Measurements from ENCODE around the gene DBN1. TPM values are rescaled to one million over a fixed set of nuclear protein-coding genes. Genes with fewer than 3 reads are reported as not detected.

The DBN1 gene
- total and polyA plus RNA-seq, 2 donors (not counting 1 experiment from before 2014, with no cell fraction given): 1.4 to 1.9 TPM

- H3K4me3 ChIP-seq (ENCODE audit: control extremely low read depth in 1 of 5, extremely low read depth in 1 of 5, insufficient read depth in 1 of 5, low read depth in 2 of 5, low read length in 4 of 5): no peak overlapping the region
- H2AFZ ChIP-seq (ENCODE audit: insufficient read depth, low read depth, low read length, poor library complexity, severe bottlenecking): no peak overlapping the region
- no peak for DNase-seq
- H3K36me3 ChIP-seq (replicated peaks in 1 of 2; ENCODE audit: control extremely low read depth in 1 of 2, control insufficient read depth in 1 of 2, extremely low read depth in 1 of 2, insufficient read depth in 2 of 2, low read length in 1 of 2): no peaks in the 10 kb centered on the region
- peaks cover 39% of the 10 kb centered on the region for H4K20me1 ChIP-seq (ENCODE audit: control insufficient read depth, insufficient read depth, low read length, poor library complexity, severe bottlenecking)
- peaks cover 21% of the 10 kb centered on the region for H3K79me2 ChIP-seq (ENCODE audit: control insufficient read depth, insufficient read depth, low read length)
- ATAC-seq (ENCODE audit: low read depth): no peak
- no peak overlapping the region for H3K4me3 Mint-ChIP-seq
- CTCF ChIA-PET: interaction anchor here (2.9 to 21.3 kb wide), 3 partner anchors 23 to 60 kb away, joined by 10 to 628 read pairs (median 152); partner anchors contain the start of genes F12, GRK6 and PFN3
- no peaks in the 10 kb centered on the region for H3K9me3 Mint-ChIP-seq (ENCODE audit: insufficient read depth)
- no peaks in the 10 kb centered on the region for H3K27me3 Mint-ChIP-seq
- no peak overlapping the region for H3K4me2 ChIP-seq (replicated peaks; ENCODE audit: low read depth, low read length, poor library complexity, severe bottlenecking)
- H3K9me3 ChIP-seq (ENCODE audit: control extremely low read depth in 1 of 3, control insufficient read depth in 2 of 3, insufficient read depth in 1 of 3, low read length in 2 of 3): no peaks in the 10 kb centered on the region
- H3K4me1 ChIP-seq (ENCODE audit: control insufficient read depth in 2 of 2, insufficient read depth in 2 of 2, low read length in 2 of 2): peaks cover 34 to 49% of the 10 kb centered on the region in 2 donors
- H3K27ac Mint-ChIP-seq: no peak overlapping the region
- TF ChIP-seq EZH2 (IDR thresholded peaks at IDR 0.05; ENCODE audit: borderline replicate concordance, insufficient read depth, low read depth, low read length, poor library complexity, severe bottlenecking) (no peak), CTCF (IDR thresholded peaks at IDR 0.05) (no peak)
- peaks cover 0 to 14% (median 0%) of the 10 kb centered on the region in 4 experiments for H3K27me3 ChIP-seq (replicated peaks in 1 of 4; ENCODE audit: control extremely low read depth in 1 of 4, control insufficient read depth in 3 of 4, insufficient read depth in 4 of 4, low read length in 3 of 4)
- no peak overlapping the region for H3K27ac ChIP-seq (ENCODE audit: low read length in 2 of 2)
- peaks cover 43% of the 10 kb centered on the region for H3K4me1 Mint-ChIP-seq
- 97% methylated on average over 8 of the region's 10 CpGs for WGBS (ENCODE audit: insufficient coverage)
- intact Hi-C loops (cut with micrococcal nuclease): no loop called here
- no peak overlapping the region for H3K9ac ChIP-seq (ENCODE audit: low read length)
- POLR2A ChIA-PET: interaction anchor here (0.5 to 10.8 kb wide), 6 partner anchors 14 to 99 kb away, joined by 3 to 103 read pairs (median 5); partner anchors contain the start of genes GRK6 and LMAN2
Observed at GRCh38 chr5:177450667-177451424, 22.6 kb downstream of the DBN1 start.

Data from B cell (primary cell).